ENCODE results near the gene SYT8. TPM values are rescaled to one million over a fixed set of nuclear protein-coding genes. Genes with fewer than 3 reads are reported as not detected.

SYT8 gene
- polyA plus RNA-seq, 1 donor from 2014 or later = not detected

DNA sequence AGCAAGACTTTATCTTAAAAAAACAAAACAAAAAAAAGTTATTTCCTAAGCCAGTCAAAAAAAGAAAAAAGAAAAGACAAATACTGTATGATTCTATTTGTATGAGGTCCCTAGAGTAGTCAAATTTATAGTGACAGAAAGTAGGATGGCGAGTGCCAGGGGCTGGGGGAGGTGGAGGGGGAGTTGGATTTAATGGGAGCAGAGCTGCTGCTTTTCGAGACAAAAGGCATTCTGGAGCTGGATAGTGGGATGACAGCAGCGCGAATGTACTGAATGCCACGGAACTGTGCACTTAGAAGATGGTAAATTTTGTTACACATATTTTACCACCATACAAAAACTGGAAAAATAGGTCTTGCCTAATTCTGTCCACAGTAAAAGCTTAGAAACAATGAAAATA is 17.8 kb upstream of the SYT8 start:
- Histone ChIP-seq H3K9me3 (ENCODE audit: low read length) (peaks cover 3% of the 10 kb centered on the region), H3K4me3 (ENCODE audit: low read length) (no peak overlapping the region), H2AFZ (ENCODE audit: low read depth, low read length) (no peak overlapping the region), H3K4me2 (ENCODE audit: low read length) (no peak overlapping the region), H4K20me1 (ENCODE audit: insufficient read depth) (no peaks in the 10 kb centered on the region), H3K27me3 (ENCODE audit: insufficient read depth, low read depth, low read length) (no peaks in the 10 kb centered on the region), H3K36me3 (ENCODE audit: insufficient read depth, low read length) (no peaks in the 10 kb centered on the region), H3F3A (ENCODE audit: insufficient read depth, low read length, poor library complexity, severe bottlenecking) (no peaks in the 10 kb centered on the region), H3K9me2 (ENCODE audit: insufficient read depth, low read length) (no peaks in the 10 kb centered on the region), H3K9ac (ENCODE audit: low read length) (no peak overlapping the region), H3K79me2 (replicated peaks; ENCODE audit: insufficient read depth, low read length) (no peaks in the 10 kb centered on the region), H3K27ac (ENCODE audit: low read length) (no peak overlapping the region)
- no peak for TF ChIP-seq EZH2 (IDR thresholded peaks at IDR 0.05; ENCODE audit: borderline replicate concordance, insufficient read depth, low read length, poor library complexity, severe bottlenecking)
- no peak for TF ChIP-seq RAD21 (conservative IDR thresholded peaks at IDR 0.05)
- TF ChIP-seq, protein P1, sequence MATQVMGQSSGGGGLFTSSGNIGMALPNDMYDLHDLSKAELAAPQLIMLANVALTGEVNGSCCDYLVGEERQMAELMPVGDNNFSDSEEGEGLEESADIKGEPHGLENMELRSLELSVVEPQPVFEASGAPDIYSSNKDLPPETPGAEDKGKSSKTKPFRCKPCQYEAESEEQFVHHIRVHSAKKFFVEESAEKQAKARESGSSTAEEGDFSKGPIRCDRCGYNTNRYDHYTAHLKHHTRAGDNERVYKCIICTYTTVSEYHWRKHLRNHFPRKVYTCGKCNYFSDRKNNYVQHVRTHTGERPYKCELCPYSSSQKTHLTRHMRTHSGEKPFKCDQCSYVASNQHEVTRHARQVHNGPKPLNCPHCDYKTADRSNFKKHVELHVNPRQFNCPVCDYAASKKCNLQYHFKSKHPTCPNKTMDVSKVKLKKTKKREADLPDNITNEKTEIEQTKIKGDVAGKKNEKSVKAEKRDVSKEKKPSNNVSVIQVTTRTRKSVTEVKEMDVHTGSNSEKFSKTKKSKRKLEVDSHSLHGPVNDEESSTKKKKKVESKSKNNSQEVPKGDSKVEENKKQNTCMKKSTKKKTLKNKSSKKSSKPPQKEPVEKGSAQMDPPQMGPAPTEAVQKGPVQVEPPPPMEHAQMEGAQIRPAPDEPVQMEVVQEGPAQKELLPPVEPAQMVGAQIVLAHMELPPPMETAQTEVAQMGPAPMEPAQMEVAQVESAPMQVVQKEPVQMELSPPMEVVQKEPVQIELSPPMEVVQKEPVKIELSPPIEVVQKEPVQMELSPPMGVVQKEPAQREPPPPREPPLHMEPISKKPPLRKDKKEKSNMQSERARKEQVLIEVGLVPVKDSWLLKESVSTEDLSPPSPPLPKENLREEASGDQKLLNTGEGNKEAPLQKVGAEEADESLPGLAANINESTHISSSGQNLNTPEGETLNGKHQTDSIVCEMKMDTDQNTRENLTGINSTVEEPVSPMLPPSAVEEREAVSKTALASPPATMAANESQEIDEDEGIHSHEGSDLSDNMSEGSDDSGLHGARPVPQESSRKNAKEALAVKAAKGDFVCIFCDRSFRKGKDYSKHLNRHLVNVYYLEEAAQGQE (IDR thresholded peaks at IDR 0.05; ENCODE audit: borderline replicate concordance) = no peak
- no peak for TF ChIP-seq MXI1 (conservative IDR thresholded peaks at IDR 0.05; ENCODE audit: poor library complexity, severe bottlenecking)
- TF ChIP-seq SMC3 (conservative IDR thresholded peaks at IDR 0.05; ENCODE audit: poor library complexity) = no peak
- no peak for TF ChIP-seq EP300 (conservative IDR thresholded peaks at IDR 0.05; ENCODE audit: poor library complexity, severe bottlenecking)
- TF ChIP-seq, protein P2, sequence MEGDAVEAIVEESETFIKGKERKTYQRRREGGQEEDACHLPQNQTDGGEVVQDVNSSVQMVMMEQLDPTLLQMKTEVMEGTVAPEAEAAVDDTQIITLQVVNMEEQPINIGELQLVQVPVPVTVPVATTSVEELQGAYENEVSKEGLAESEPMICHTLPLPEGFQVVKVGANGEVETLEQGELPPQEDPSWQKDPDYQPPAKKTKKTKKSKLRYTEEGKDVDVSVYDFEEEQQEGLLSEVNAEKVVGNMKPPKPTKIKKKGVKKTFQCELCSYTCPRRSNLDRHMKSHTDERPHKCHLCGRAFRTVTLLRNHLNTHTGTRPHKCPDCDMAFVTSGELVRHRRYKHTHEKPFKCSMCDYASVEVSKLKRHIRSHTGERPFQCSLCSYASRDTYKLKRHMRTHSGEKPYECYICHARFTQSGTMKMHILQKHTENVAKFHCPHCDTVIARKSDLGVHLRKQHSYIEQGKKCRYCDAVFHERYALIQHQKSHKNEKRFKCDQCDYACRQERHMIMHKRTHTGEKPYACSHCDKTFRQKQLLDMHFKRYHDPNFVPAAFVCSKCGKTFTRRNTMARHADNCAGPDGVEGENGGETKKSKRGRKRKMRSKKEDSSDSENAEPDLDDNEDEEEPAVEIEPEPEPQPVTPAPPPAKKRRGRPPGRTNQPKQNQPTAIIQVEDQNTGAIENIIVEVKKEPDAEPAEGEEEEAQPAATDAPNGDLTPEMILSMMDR (IDR thresholded peaks at IDR 0.05; ENCODE audit: poor library complexity, severe bottlenecking) = no peak
- TF ChIP-seq TAF1 (IDR thresholded peaks at IDR 0.05; ENCODE audit: low read depth) = no peak
- TF ChIP-seq POLR2AphosphoS5 (IDR thresholded peaks at IDR 0.05) = no peak

DNA sequence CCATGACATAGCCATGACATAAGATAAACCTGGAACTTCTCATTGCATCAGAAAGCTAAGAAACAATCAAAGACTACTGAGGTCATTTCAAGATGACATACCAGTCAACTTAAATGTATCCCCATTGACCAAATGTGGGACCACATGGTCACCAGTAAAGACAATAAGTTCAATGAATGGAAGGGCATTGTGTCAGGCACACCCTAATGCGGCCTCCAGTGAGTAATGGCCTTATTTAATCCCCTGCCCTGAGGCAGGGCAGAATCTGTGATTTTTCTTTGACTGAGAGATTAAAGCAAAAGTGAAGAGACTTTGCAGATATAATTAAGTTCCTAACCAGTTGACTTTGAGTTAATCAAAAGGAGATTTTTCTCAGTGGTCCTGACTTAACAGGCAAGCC is 17.3 kb upstream of the SYT8 start:
- H3K9ac ChIP-seq (ENCODE audit: low read length) = no peak overlapping the region
- no peak overlapping the region for H3K4me2 ChIP-seq (ENCODE audit: low read length)
- H3F3A ChIP-seq (ENCODE audit: insufficient read depth, low read length, poor library complexity, severe bottlenecking) = no peaks in the 10 kb centered on the region
- no peaks in the 10 kb centered on the region for H3K9me3 ChIP-seq (ENCODE audit: low read length)
- H3K27me3 ChIP-seq (ENCODE audit: insufficient read depth, low read depth, low read length) = no peaks in the 10 kb centered on the region
- no peaks in the 10 kb centered on the region for H3K9me2 ChIP-seq (ENCODE audit: insufficient read depth, low read length)
- H4K20me1 ChIP-seq (ENCODE audit: insufficient read depth) = no peaks in the 10 kb centered on the region
- no peak overlapping the region for H2AFZ ChIP-seq (ENCODE audit: low read depth, low read length)
- H3K4me3 ChIP-seq (ENCODE audit: low read length) = no peak overlapping the region
- H3K27ac ChIP-seq (ENCODE audit: low read length) = no peak overlapping the region
- no peaks in the 10 kb centered on the region for H3K36me3 ChIP-seq (ENCODE audit: insufficient read depth, low read length)
- TF ChIP-seq, protein P2 (IDR thresholded peaks at IDR 0.05; ENCODE audit: poor library complexity, severe bottlenecking) = no peak
- TF ChIP-seq POLR2AphosphoS5 (IDR thresholded peaks at IDR 0.05) (no peak), TAF1 (IDR thresholded peaks at IDR 0.05; ENCODE audit: low read depth) (no peak), MXI1 (conservative IDR thresholded peaks at IDR 0.05; ENCODE audit: poor library complexity, severe bottlenecking) (no peak), EZH2 (IDR thresholded peaks at IDR 0.05; ENCODE audit: borderline replicate concordance, insufficient read depth, low read length, poor library complexity, severe bottlenecking) (no peak), RAD21 (conservative IDR thresholded peaks at IDR 0.05) (no peak), EP300 (conservative IDR thresholded peaks at IDR 0.05; ENCODE audit: poor library complexity, severe bottlenecking) (no peak), SMC3 (conservative IDR thresholded peaks at IDR 0.05; ENCODE audit: poor library complexity) (no peak)
- TF ChIP-seq, protein P1 (IDR thresholded peaks at IDR 0.05; ENCODE audit: borderline replicate concordance) = no peak
- no peaks in the 10 kb centered on the region for H3K79me2 ChIP-seq (replicated peaks; ENCODE audit: insufficient read depth, low read length)

Data from neural cell (in vitro differentiated cells).